IPS-18c (cell line): ENCODE data around the gene RTL10.
A peak's percentile ranks its signal among the peaks of the same experiment; 100 is the strongest.

Experiments used
- H3K4me3 ChIP-seq: 2 replicates; pipeline ENCODE4 v1.7.0; 2013; ENCODE audit warnings: low read depth, mild to moderate bottlenecking, low read length, moderate library complexity; ENCODE audit not compliant: insufficient read depth
- H3K9me3 ChIP-seq: one replicate; pipeline ENCODE4 v1.6.1; 2013; ENCODE audit warnings: mild to moderate bottlenecking, low read length, moderate library complexity; ENCODE audit not compliant: control insufficient read depth, insufficient read depth

Gene RTL10

GRCh38 chr22:19853879-19854777, 546 bp downstream of the RTL10 start:
- H3K9me3 ChIP-seq, result no peaks in the 10 kb centered on the region
- peak overlapping the region; percentile 92 for H3K4me3 ChIP-seq

DNA sequence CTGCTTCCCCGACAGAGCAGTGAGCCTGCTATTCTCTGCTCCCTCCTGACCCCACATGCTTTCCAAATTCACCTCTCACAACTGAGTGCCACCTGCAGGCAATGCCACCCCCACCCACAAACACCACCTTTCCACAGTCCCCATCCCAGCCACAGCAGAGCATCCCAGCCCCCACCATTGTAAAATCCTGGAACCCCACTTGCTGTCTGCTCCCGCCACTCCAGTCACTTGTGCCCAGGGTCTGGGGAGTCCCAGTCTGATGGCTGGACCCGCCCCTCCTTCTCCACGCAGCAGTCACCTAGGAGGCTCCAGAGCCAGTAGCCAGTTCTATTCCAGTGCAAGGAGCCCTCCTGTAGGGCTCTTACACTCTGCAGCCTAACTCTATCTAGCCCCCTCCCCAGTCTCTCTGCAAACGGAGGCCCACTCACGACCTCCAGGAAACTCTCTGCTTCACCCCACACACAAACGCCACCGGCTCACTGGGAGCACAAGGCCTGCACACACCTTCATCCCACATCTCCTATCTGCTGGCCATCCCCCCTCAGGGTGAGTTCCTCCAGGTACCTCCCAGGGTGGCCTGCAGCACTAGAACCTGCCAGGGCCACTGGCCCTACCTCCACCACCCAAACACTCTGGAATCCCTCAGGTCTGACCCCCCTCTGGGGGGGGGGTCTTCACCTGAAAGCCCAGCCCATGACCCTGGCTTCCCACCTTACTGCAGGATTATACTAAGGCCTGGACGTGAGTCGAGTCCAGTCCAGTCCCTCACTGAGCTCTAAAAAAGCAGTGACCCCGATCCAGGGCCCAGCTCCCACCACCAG, 1.4 kb downstream of the RTL10 start:
- H3K4me3 ChIP-seq, result peak overlapping the region; percentile 92
- H3K9me3 ChIP-seq, result no peaks in the 10 kb centered on the region

GRCh38 chr22:19852177-19852781, 2.4 kb downstream of the RTL10 start:
- H3K9me3 ChIP-seq, result no peaks in the 10 kb centered on the region
- no peak overlapping the region for H3K4me3 ChIP-seq

GRCh38 chr22:19851291-19852176, 3.1 kb downstream of the RTL10 start:
- Histone ChIP-seq H3K9me3 (peaks cover 2% of the 10 kb centered on the region), H3K4me3 (no peak overlapping the region)

- Histone ChIP-seq H3K4me3 (no peak overlapping the region), H3K9me3 (peaks cover 2% of the 10 kb centered on the region)
Observed at GRCh38 chr22:19850763-19851109, 3.9 kb downstream of the RTL10 start.

DNA sequence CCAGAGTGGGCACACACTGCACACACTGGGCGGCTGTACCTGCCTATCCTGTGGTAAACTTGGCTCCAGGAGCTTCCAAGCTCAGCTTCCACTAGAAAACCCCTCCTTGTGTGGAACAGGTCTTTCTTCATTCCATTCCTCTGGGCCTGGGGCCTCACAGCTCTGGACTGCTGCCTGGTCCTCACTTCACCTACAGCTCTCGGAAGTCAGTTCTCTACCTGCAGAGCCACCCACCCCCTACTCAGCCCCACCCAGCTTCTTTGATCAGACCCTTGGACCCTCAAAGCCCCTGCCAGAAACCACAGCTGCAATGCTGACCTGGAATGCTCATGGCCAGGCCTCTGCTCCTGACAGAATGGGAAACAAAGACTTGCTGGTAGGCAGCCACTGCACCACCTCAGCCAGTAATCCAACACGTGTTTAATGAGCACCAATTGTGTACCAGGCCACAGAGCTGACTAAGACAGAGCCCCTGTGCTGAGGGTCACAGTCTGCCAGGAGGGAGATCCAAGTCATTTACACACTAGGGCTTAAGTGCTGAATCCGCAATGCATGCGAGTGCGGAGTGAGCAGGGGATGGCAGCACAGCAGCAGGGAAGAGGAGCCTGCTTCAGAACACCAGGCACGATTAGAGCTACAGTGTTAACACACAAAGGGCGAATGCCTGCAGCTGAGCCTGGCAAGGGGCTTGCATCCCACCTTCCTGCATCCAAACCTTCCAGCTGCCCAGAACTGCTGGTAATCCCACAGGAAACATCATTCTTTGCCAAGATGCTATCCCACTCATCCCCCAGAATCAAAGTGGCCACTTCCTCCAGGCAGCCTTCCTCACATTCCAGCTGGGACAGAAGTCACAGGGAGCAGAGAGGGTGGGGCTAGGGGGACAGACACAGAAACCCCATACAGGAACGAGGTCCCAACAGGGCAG, 4.6 kb downstream of the RTL10 start:
- Histone ChIP-seq H3K4me3 (no peak overlapping the region), H3K9me3 (peaks cover 2% of the 10 kb centered on the region)

- Histone ChIP-seq H3K4me3 (no peak overlapping the region), H3K9me3 (peaks cover 2% of the 10 kb centered on the region)
Observed at GRCh38 chr22:19848298-19849224, 6.1 kb downstream of the RTL10 start.

DNA sequence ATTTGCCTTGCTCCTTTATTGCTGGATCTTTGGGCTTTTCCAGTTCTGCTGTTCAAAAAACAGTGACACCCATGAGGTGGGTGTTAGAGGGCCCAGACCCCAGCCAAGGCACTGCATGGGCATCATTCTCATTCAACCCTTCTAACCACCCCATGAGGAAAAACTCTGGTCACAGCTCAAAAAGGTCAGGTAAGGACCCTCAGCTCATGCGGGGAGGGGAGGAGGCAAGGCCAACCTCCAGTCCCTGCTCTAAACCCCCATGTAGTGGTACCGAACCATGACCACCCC, 7.4 kb downstream of the RTL10 start:
- H3K4me3 ChIP-seq, result no peak overlapping the region

GRCh38 chr22:19846620-19847344, 7.9 kb downstream of the RTL10 start:
- Histone ChIP-seq H3K9me3 (peaks cover 2% of the 10 kb centered on the region), H3K4me3 (no peak overlapping the region)

More for the DNA sequence above, 7.4 kb downstream of the RTL10 start:
- peaks cover 2% of the 10 kb centered on the region for H3K9me3 ChIP-seq

- H3K9me3 ChIP-seq, result peaks cover 2% of the 10 kb centered on the region
Observed at GRCh38 chr22:19845054-19845722, 9.5 kb downstream of the RTL10 start.

DNA sequence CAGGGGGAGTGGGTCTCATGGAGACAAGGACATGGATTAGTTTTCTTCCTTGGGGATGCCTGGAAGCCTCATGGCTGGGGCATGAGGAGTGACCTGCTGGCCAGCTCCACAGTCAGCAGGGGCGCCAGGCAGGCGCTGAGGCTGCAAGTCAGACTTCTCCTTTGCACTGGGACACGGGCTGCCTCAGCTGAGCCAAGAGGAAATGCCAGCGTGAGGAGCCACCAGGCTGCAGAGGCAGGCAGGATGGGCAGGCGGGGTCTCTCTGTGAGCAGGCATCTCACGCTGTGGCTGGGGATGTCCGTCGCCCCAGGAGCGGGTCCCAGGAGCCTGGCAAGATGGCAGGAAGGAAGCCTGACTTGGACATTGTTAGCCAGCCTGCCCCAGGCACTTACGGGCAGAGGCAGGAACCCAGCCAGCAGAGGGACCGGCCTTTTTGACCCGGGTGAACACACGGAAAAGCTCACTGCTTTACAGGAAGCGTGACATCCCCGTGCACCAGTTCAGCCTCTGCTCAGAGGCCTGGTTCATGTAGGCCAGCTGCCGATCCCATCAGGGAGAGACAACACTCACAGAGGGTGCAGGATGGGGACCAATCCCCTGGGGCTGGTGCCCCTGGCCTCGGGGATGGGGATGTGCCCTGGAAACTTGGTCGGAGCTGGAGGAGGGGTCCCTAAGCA, 10.2 kb downstream of the RTL10 start:
- H3K4me3 ChIP-seq, result no peak overlapping the region
- H3K9me3 ChIP-seq, result peaks cover 2% of the 10 kb centered on the region

More at GRCh38 chr22:19845054-19845722, 9.5 kb downstream of the RTL10 start:
- H3K4me3 ChIP-seq, result no peak overlapping the region

- Histone ChIP-seq H3K4me3 (no peak overlapping the region), H3K9me3 (peaks cover 2% of the 10 kb centered on the region)
Observed at GRCh38 chr22:19843857-19844376, 10.8 kb downstream of the RTL10 start.

DNA sequence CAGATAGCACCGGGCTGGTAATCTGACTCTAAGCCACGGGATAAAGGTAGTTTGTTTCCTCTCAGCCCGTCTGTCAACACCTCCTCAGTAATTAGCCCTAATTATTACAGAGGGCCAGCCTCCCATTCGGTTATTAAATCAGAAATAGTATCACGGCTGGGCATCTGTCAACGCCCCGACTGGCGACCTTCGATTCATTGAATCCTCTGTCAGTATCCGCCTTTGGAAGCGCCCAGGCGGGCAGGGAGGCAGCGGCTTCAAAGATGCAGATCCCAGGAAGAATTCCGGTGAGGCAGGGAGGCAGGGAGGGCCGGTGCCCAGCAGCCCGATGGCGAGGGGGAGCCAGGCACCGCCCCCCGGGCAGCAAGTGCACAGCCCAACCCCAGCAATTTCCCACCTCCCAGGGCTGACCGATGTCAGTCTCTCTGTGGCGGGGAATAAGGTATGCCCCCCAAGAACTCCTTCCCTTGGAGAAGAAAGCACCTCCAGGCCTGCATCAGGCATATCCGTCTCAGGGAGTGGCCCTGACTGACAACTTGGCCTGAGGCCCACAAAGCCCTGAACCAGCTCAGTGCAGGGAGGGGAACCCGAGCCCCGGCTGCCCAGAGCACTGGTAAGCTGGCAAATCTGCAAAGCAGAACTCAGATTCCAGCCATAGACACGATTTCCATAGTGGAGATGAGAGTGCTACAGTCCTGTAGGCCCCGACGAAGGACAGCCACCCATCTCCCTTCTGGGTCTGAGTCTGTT, 11.4 kb downstream of the RTL10 start:
- Histone ChIP-seq H3K4me3 (no peak overlapping the region), H3K9me3 (peaks cover 2% of the 10 kb centered on the region)
